Gastrocnemius medialis (tissue), 4 donors: Measurements from ENCODE around the gene PRCC. TPM values are rescaled to one million over a fixed set of nuclear protein-coding genes. Genes with fewer than 3 reads are reported as not detected.

Source experiments
- ATAC-seq, 2 donors: fragments of 150-250 bp; one replicate each; pipeline ENCODE4 v1.9.1; 2016
- DNase-seq, 2 donors: peaks; one replicate each; pipeline ENCODE4 v3.0.0-alpha.2; 2019
- H3K27ac ChIP-seq, 4 donors: fragments of 200-600 bp; sonication (generic); 1 replicate in 1 of 4; 2 replicates in 3 of 4; pipeline ENCODE4 v1.5.1; 2016 to 2018; ENCODE audit warnings: mild to moderate bottlenecking in 2 of 4, moderate library complexity in 1 of 4
- H3K27me3 ChIP-seq, 3 donors: fragments of 200-600 bp; sonication (generic) in 2 of 3; 1 replicate in 1 of 3; 2 replicates in 2 of 3; pipeline versions ENCODE4 v1.5.1 to v1.6.0; 2016 to 2019; ENCODE audit warnings: mild to moderate bottlenecking in 1 of 3, moderate library complexity in 1 of 3
- H3K36me3 ChIP-seq, 2 donors: fragments of 200-600 bp; sonication (generic) in 1 of 2; one replicate each; pipeline ENCODE4 v1.5.1; 2017 to 2018
- H3K4me1 ChIP-seq, 2 donors: fragments of 200-600 bp; sonication (generic) in 1 of 2; one replicate each; pipeline ENCODE4 v1.5.1; 2016 to 2017; ENCODE audit warnings: mild to moderate bottlenecking in 2 of 2
- H3K4me3 ChIP-seq, 4 donors: fragments of 200-600 bp; sonication (generic) in 3 of 4; 1 replicate in 1 of 4; 2 replicates in 3 of 4; pipeline ENCODE4 v1.5.1; 2016 to 2019; ENCODE audit warnings: mild to moderate bottlenecking in 2 of 4
- H3K9me3 ChIP-seq, 3 donors: fragments of 200-600 bp; sonication (generic) in 2 of 3; 1 replicate in 1 of 3; 2 replicates in 2 of 3; pipeline ENCODE4 v1.5.1; 2016 to 2019
- POLR2A ChIP-seq, 2 donors: fragments of 450-650 bp; IDR thresholded peaks; one replicate each; pipeline ENCODE4 v1.6.1; 2017; ENCODE audit warnings: antibody characterized with exemption in 2 of 2, mild to moderate bottlenecking in 2 of 2, moderate library complexity in 2 of 2
- in situ Hi-C, 4 donors: fragments of 200-750 bp; cut with MboI; loops; one replicate each; pipeline versions ENCODE4 v1.15.0 to v1.8.0; 2017; ENCODE audit warnings: low sequenced_read_pairs in 4 of 4
- intact Hi-C: fragments of 100-400 bp; cut with DNase I; formaldehyde crosslinking; loops from one replicate; pipeline ENCODE4 v1.15.1; 2023; ENCODE audit warnings: low total_unique reads
- total RNA-seq, 4 donors: library from RNA; depleted of rRNA; stranded (reverse); fragments of >200 nt; gene quantifications; one replicate each; pipeline versions ENCODE4 v1.1.0 to v1.2.3, GENCODE V29; 2016
- TF ChIP-seq, protein P1 (sequence below), 5 experiments: fragments of 450-650 bp in 3 of 5; fragments of 200-600 bp in 2 of 5; sonication (generic) in 2 of 5; IDR thresholded peaks in 4 of 5; conservative IDR thresholded peaks in 1 of 5; 1 replicate in 4 of 5; 2 replicates in 1 of 5; pipeline ENCODE4 v1.5.1; 2016 to 2019; ENCODE audit warnings: antibody characterized with exemption in 5 of 5, mild to moderate bottlenecking in 3 of 5, moderate library complexity in 3 of 5

PRCC gene
- total RNA-seq, 4 donors from 2014 or later = 42.8 to 62.3 (median 46.5) TPM

- Histone ChIP-seq H3K27ac (no peak overlapping the region), H3K36me3 (peaks cover 0 to 9% of the 10 kb centered on the region in 2 donors), H3K4me3 (no peak overlapping the region), H3K4me1 (peaks cover 38 to 50% of the 10 kb centered on the region in 2 donors), H3K9me3 (no peaks in the 10 kb centered on the region), H3K27me3 (no peaks in the 10 kb centered on the region)
- ATAC-seq (no peak), DNase-seq (no peak)
- TF ChIP-seq, protein P1, sequence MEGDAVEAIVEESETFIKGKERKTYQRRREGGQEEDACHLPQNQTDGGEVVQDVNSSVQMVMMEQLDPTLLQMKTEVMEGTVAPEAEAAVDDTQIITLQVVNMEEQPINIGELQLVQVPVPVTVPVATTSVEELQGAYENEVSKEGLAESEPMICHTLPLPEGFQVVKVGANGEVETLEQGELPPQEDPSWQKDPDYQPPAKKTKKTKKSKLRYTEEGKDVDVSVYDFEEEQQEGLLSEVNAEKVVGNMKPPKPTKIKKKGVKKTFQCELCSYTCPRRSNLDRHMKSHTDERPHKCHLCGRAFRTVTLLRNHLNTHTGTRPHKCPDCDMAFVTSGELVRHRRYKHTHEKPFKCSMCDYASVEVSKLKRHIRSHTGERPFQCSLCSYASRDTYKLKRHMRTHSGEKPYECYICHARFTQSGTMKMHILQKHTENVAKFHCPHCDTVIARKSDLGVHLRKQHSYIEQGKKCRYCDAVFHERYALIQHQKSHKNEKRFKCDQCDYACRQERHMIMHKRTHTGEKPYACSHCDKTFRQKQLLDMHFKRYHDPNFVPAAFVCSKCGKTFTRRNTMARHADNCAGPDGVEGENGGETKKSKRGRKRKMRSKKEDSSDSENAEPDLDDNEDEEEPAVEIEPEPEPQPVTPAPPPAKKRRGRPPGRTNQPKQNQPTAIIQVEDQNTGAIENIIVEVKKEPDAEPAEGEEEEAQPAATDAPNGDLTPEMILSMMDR (IDR thresholded peaks at IDR 0.05 in 4 of 5, conservative IDR thresholded peaks at IDR 0.05 in 1 of 5) = no peak
- no peak for TF ChIP-seq POLR2A (IDR thresholded peaks at IDR 0.05)
- in situ Hi-C loops = no loop called here
- intact Hi-C loops = no loop called here
Observed at GRCh38 chr1:156772222-156772621, 4.9 kb downstream of the PRCC start.

GRCh38 chr1:156772728-156773497 is 5.6 kb downstream of the PRCC start:
- H3K36me3 ChIP-seq = peaks cover 0 to 9% of the 10 kb centered on the region in 2 donors
- H3K27ac ChIP-seq = peak overlapping the region in 2 of 4 donors; percentile 7 to 10
- TF ChIP-seq, protein P1 (IDR thresholded peaks at IDR 0.05 in 4 of 5, conservative IDR thresholded peaks at IDR 0.05 in 1 of 5) = no peak
- TF ChIP-seq POLR2A (IDR thresholded peaks at IDR 0.05) = no peak
- ATAC-seq = no peak
- no peak for DNase-seq
- no peak overlapping the region for H3K4me3 ChIP-seq
- H3K4me1 ChIP-seq = peaks cover 43 to 53% of the 10 kb centered on the region in 2 donors
- in situ Hi-C loops (no loop called here), intact Hi-C loops (no loop called here)
- H3K9me3 ChIP-seq = no peaks in the 10 kb centered on the region
- no peaks in the 10 kb centered on the region for H3K27me3 ChIP-seq

- in situ Hi-C loops = no loop called here
- no peak for ATAC-seq
- no peaks in the 10 kb centered on the region for H3K9me3 ChIP-seq
- intact Hi-C loops = no loop called here
- peak overlapping the region in 2 of 4 donors; percentile 7 to 10 for H3K27ac ChIP-seq
- peaks cover 0 to 9% of the 10 kb centered on the region in 2 donors for H3K36me3 ChIP-seq
- H3K4me1 ChIP-seq = peaks cover 40 to 49% of the 10 kb centered on the region in 2 donors
- no peak for TF ChIP-seq POLR2A (IDR thresholded peaks at IDR 0.05)
- TF ChIP-seq, protein P1 (IDR thresholded peaks at IDR 0.05 in 4 of 5, conservative IDR thresholded peaks at IDR 0.05 in 1 of 5) = no peak
- DNase-seq = no peak
- no peak overlapping the region for H3K4me3 ChIP-seq
- H3K27me3 ChIP-seq = no peaks in the 10 kb centered on the region
Observed at GRCh38 chr1:156773607-156774006, 6.3 kb downstream of the PRCC start.

DNA sequence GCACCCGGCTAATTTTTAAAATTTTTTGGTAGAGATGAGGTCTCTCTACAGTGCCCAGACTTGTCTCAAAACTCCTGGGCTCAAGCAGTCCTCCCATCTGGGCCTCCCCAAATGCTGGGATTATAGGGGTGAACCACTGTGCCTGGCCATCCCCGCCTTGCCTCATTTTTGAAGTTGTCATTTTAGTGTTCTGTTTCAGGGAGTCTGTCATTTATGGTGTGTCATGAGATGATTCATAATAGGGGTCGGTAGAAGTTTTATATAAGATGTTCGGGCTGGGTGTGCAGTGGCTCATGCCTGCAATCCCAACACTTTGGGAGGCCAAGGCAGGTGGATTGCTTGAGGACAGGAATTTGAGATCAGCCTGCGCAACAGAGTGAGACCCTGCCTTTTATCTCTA is 8.5 kb downstream of the PRCC start:
- no peaks in the 10 kb centered on the region for H3K27me3 ChIP-seq
- ATAC-seq = no peak

More for the DNA sequence above, 8.5 kb downstream of the PRCC start:
- H3K4me1 ChIP-seq = peaks cover 26 to 33% of the 10 kb centered on the region in 2 donors
- H3K9me3 ChIP-seq = no peaks in the 10 kb centered on the region
- H3K27ac ChIP-seq = no peak overlapping the region
- H3K36me3 ChIP-seq = peaks cover 0 to 4% of the 10 kb centered on the region in 2 donors
- no peak for DNase-seq
- no peak overlapping the region for H3K4me3 ChIP-seq
- intact Hi-C loops (no loop called here), in situ Hi-C loops (no loop called here)
- TF ChIP-seq, protein P1 (IDR thresholded peaks at IDR 0.05 in 4 of 5, conservative IDR thresholded peaks at IDR 0.05 in 1 of 5) = no peak
- no peak for TF ChIP-seq POLR2A (IDR thresholded peaks at IDR 0.05)
